Mesenchymal stem cell (in vitro differentiated cells and primary cell): ENCODE measurements around the gene SEZ6.

Source experiments
- DNase-seq: peaks from one replicate; pipeline ENCODE4 v3.0.0-alpha.2; 2013
- H2AFZ ChIP-seq: one replicate; pipeline ENCODE4 v1.6.1; 2013; ENCODE audit warnings: low read depth, mild to moderate bottlenecking, control low read depth, inconsistent platforms, low read length, moderate library complexity
- H2AK5ac ChIP-seq: 2 replicates; pipeline ENCODE4 v1.6.1; 2013; ENCODE audit warnings: low read length, moderate library complexity, mild to moderate bottlenecking, inconsistent platforms; ENCODE audit not compliant: severe bottlenecking
- H2BK120ac ChIP-seq: one replicate; pipeline ENCODE4 v1.6.1; 2013; ENCODE audit warnings: low read depth, mild to moderate bottlenecking, inconsistent platforms, low read length, moderate library complexity
- H2BK12ac ChIP-seq, 2 experiments: one replicate each; pipeline ENCODE4 v1.6.1; 2013; ENCODE audit warnings: inconsistent platforms in 2 of 2, low read length in 2 of 2, mild to moderate bottlenecking in 2 of 2, moderate library complexity in 2 of 2, control low read depth in 1 of 2
- H2BK15ac ChIP-seq: one replicate; pipeline ENCODE4 v1.6.1; 2013; ENCODE audit warnings: mild to moderate bottlenecking, low read depth, inconsistent platforms; ENCODE audit not compliant: poor library complexity, severe bottlenecking
- H2BK5ac ChIP-seq: 2 replicates; pipeline ENCODE4 v1.6.1; 2013; ENCODE audit warnings: low read depth, mild to moderate bottlenecking, low read length, control low read depth, inconsistent platforms; ENCODE audit not compliant: poor library complexity, severe bottlenecking
- H3K14ac ChIP-seq, 2 experiments: one replicate each; pipeline ENCODE4 v1.6.1; 2013; ENCODE audit warnings: inconsistent platforms in 2 of 2, low read length in 2 of 2, control low read depth in 1 of 2, mild to moderate bottlenecking in 1 of 2, moderate library complexity in 1 of 2
- H3K18ac ChIP-seq, 2 experiments: one replicate each; pipeline ENCODE4 v1.6.1; 2013; ENCODE audit warnings: inconsistent platforms in 2 of 2, low read length in 2 of 2, control low read depth in 1 of 2, low read depth in 1 of 2, mild to moderate bottlenecking in 1 of 2
- H3K23ac ChIP-seq, 2 experiments: one replicate each; pipeline ENCODE4 v1.6.1; 2013; ENCODE audit warnings: inconsistent platforms in 2 of 2, low read length in 2 of 2, mild to moderate bottlenecking in 2 of 2, moderate library complexity in 2 of 2, control low read depth in 1 of 2
- H3K27ac ChIP-seq: 2 replicates; pipeline ENCODE4 v1.5.1; 2013; ENCODE audit warnings: mild to moderate bottlenecking, moderate library complexity, low read length, control low read depth, inconsistent platforms; ENCODE audit not compliant: poor library complexity, severe bottlenecking
- H3K27me3 ChIP-seq, 2 experiments: 2 replicates each; pipeline versions ENCODE4 v1.6.1 to v1.7.0; 2013; ENCODE audit warnings: low read length in 2 of 2, mild to moderate bottlenecking in 2 of 2, moderate library complexity in 2 of 2, control low read depth in 1 of 2, inconsistent platforms in 1 of 2; ENCODE audit not compliant: control insufficient read depth in 1 of 2, insufficient read depth in 1 of 2
- H3K36me3 ChIP-seq, 2 experiments: 2 replicates each; pipeline versions ENCODE4 v1.6.1 to v1.7.0; 2013; ENCODE audit warnings: low read length in 2 of 2, control low read depth in 1 of 2, inconsistent platforms in 1 of 2, low read depth in 1 of 2, mild to moderate bottlenecking in 1 of 2; ENCODE audit not compliant: insufficient read depth in 2 of 2, control insufficient read depth in 1 of 2
- H3K4ac ChIP-seq, 2 experiments: one replicate each; pipeline ENCODE4 v1.6.1; 2013; ENCODE audit warnings: inconsistent platforms in 2 of 2, low read length in 2 of 2, mild to moderate bottlenecking in 2 of 2, moderate library complexity in 2 of 2, control low read depth in 1 of 2, low read depth in 1 of 2
- H3K4me1 ChIP-seq: 2 replicates; pipeline ENCODE4 v1.6.1; 2013; ENCODE audit warnings: low read depth, low read length, control low read depth; ENCODE audit not compliant: control insufficient read depth, insufficient read depth
- H3K4me2 ChIP-seq: 2 replicates; pipeline ENCODE4 v1.6.1; 2013; ENCODE audit warnings: low read length, mild to moderate bottlenecking, inconsistent platforms; ENCODE audit not compliant: poor library complexity, severe bottlenecking
- H3K4me3 ChIP-seq, 2 experiments: 2 replicates each; pipeline versions ENCODE4 v1.5.1 to v1.7.0; 2013; ENCODE audit warnings: low read length in 2 of 2, mild to moderate bottlenecking in 2 of 2, control low read depth in 1 of 2, low read depth in 1 of 2; ENCODE audit not compliant: insufficient read depth in 1 of 2
- H3K79me1 ChIP-seq: replicated peaks from 2 replicates; pipeline ENCODE4 v1.6.1; 2013; ENCODE audit warnings: mild to moderate bottlenecking, control low read depth, low read length, inconsistent platforms; ENCODE audit not compliant: poor library complexity, severe bottlenecking
- H3K9ac ChIP-seq: 2 replicates; pipeline ENCODE4 v1.7.0; 2013; ENCODE audit warnings: mild to moderate bottlenecking, low read length, moderate library complexity
- H3K9me3 ChIP-seq: 2 replicates; pipeline ENCODE4 v1.7.0; 2013; ENCODE audit warnings: mild to moderate bottlenecking, low read length; ENCODE audit not compliant: control insufficient read depth
- H4K8ac ChIP-seq: one replicate; pipeline ENCODE4 v1.6.1; 2013; ENCODE audit warnings: inconsistent platforms, mild to moderate bottlenecking, low read length, moderate library complexity
- H4K91ac ChIP-seq: one replicate; pipeline ENCODE4 v1.6.1; 2013; ENCODE audit warnings: mild to moderate bottlenecking, low read length, inconsistent platforms
- WGBS: methylation state at CpG from one replicate; pipeline ENCODE4 v1.1.7; 2013; ENCODE audit warnings: mixed read lengths; 5-methylcytosine and 5-hydroxymethylcytosine counted together

The SEZ6 gene

GRCh38 chr17:29022074-29022473 lies 16.2 kb upstream of the SEZ6 start:
- Histone ChIP-seq H3K4me2 (no peak overlapping the region), H2AK5ac (no peak overlapping the region), H2BK12ac (no peak overlapping the region), H3K27me3 (peaks cover 80 to 94% of the 10 kb centered on the region in 2 experiments), H3K27ac (no peak overlapping the region), H3K23ac (no peak overlapping the region), H4K8ac (no peak overlapping the region), H3K4me1 (peaks cover 6% of the 10 kb centered on the region), H3K79me1 (no peaks in the 10 kb centered on the region), H3K14ac (no peak overlapping the region), H3K9me3 (no peaks in the 10 kb centered on the region), H3K4ac (no peak overlapping the region), H2AFZ (no peak overlapping the region), H4K91ac (no peak overlapping the region), H2BK5ac (no peak overlapping the region), H2BK15ac (no peak overlapping the region), H2BK120ac (no peak overlapping the region), H3K18ac (no peak overlapping the region), H3K4me3 (no peak overlapping the region), H3K36me3 (no peaks in the 10 kb centered on the region), H3K9ac (no peak overlapping the region)
- DNase-seq = no peak
- 86% methylated on average over 7 of the region's 7 CpGs for WGBS

GRCh38 chr17:29021226-29021625 lies 15.4 kb upstream of the SEZ6 start:
- Histone ChIP-seq H3K4ac (no peak overlapping the region), H2AK5ac (no peak overlapping the region), H3K14ac (no peak overlapping the region), H2BK15ac (no peak overlapping the region), H4K91ac (no peak overlapping the region), H2AFZ (no peak overlapping the region), H3K23ac (no peak overlapping the region), H3K18ac (no peak overlapping the region), H4K8ac (no peak overlapping the region), H3K27me3 (peaks cover 84 to 96% of the 10 kb centered on the region in 2 experiments), H2BK5ac (no peak overlapping the region), H3K27ac (no peak overlapping the region), H3K9me3 (no peaks in the 10 kb centered on the region), H3K4me3 (no peak overlapping the region), H3K36me3 (no peaks in the 10 kb centered on the region), H3K4me2 (no peak overlapping the region), H2BK120ac (no peak overlapping the region), H3K4me1 (peaks cover 6% of the 10 kb centered on the region), H3K79me1 (no peaks in the 10 kb centered on the region), H2BK12ac (no peak overlapping the region), H3K9ac (no peak overlapping the region)
- DNase-seq = no peak
- WGBS = 70% methylated on average over 7 of the region's 7 CpGs

DNA sequence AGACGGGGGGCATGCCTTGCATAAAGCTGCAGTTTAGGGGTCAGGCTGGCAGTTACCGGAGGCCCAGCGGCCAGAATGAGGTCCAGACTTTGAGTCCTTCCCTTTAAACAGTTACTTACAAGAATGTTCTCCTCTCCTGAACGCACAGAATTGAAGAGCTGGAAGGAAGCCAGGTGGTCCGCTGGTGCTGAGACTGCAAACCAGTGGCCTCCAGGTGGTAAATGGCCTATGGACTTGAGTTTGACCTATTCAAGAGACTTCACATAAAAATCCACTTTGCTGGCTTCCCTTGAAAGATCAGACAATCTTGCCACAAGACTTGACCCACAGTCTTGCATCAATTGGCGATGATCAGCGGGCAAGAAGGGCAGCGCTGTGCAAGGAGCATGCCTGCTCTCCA lies 14.7 kb upstream of the SEZ6 start:
- H2BK5ac ChIP-seq = no peak overlapping the region
- 88% methylated on average over 8 of the region's 8 CpGs for WGBS
- no peak overlapping the region for H4K8ac ChIP-seq
- H3K9ac ChIP-seq = no peak overlapping the region
- H3K14ac ChIP-seq = no peak overlapping the region
- no peaks in the 10 kb centered on the region for H3K36me3 ChIP-seq
- H3K27me3 ChIP-seq = peaks cover 84 to 94% of the 10 kb centered on the region in 2 experiments
- no peak for DNase-seq
- no peak overlapping the region for H3K27ac ChIP-seq
- no peak overlapping the region for H3K4me2 ChIP-seq
- no peak overlapping the region for H2AFZ ChIP-seq
- no peak overlapping the region for H2AK5ac ChIP-seq
- H2BK12ac ChIP-seq = no peak overlapping the region
- H3K4me3 ChIP-seq = no peak overlapping the region
- no peak overlapping the region for H2BK15ac ChIP-seq
- H2BK120ac ChIP-seq = no peak overlapping the region
- no peak overlapping the region for H3K4ac ChIP-seq
- no peaks in the 10 kb centered on the region for H3K9me3 ChIP-seq
- peak overlapping the region in 1 of 2 experiments; percentile 85 for H3K23ac ChIP-seq
- peaks cover 6% of the 10 kb centered on the region for H3K4me1 ChIP-seq
- H3K18ac ChIP-seq = no peak overlapping the region
- H3K79me1 ChIP-seq = no peaks in the 10 kb centered on the region
- H4K91ac ChIP-seq = no peak overlapping the region

- no peaks in the 10 kb centered on the region for H3K36me3 ChIP-seq
- H3K4me3 ChIP-seq = no peak overlapping the region
- 16% methylated on average over 33 of the region's 39 CpGs for WGBS
- peaks cover 6% of the 10 kb centered on the region for H3K4me1 ChIP-seq
- H2BK5ac ChIP-seq = no peak overlapping the region
- H3K18ac ChIP-seq = no peak overlapping the region
- no peak overlapping the region for H4K91ac ChIP-seq
- no peak overlapping the region for H4K8ac ChIP-seq
- H3K79me1 ChIP-seq = no peaks in the 10 kb centered on the region
- H3K9ac ChIP-seq = no peak overlapping the region
- H3K23ac ChIP-seq = no peak overlapping the region
- H2AK5ac ChIP-seq = no peak overlapping the region
- no peak overlapping the region for H2BK12ac ChIP-seq
- H2AFZ ChIP-seq = peak overlapping the region; percentile 30
- H3K4me2 ChIP-seq = peak overlapping the region; percentile 34
- H3K27ac ChIP-seq = no peak overlapping the region
- no peak overlapping the region for H2BK120ac ChIP-seq
- no peaks in the 10 kb centered on the region for H3K9me3 ChIP-seq
- no peak for DNase-seq
- no peak overlapping the region for H2BK15ac ChIP-seq
- no peak overlapping the region for H3K4ac ChIP-seq
- peaks cover 86 to 95% of the 10 kb centered on the region in 2 experiments for H3K27me3 ChIP-seq
- H3K14ac ChIP-seq = no peak overlapping the region
These were observed 13.8 kb upstream of the SEZ6 start for GRCh38 chr17:29019475-29020181.
